ENCODE results near the gene PSMA5. TPM values are rescaled to one million over a fixed set of nuclear protein-coding genes. Genes with fewer than 3 reads are reported as not detected.

Gene PSMA5
- polyA plus RNA-seq, 2 of the 4 experiments (the other 2 are of a cell fraction) = 93.7 to 140 TPM

GRCh38 chr1:109388884-109389637, 37.2 kb downstream of the PSMA5 start:
- 64% methylated on average over 7 of the region's 7 CpGs for WGBS (ENCODE audit: missing lambda C conversion rate)
- Histone ChIP-seq H3K4me3 (no peak overlapping the region), H3K9me3 (no peaks in the 10 kb centered on the region), H3K27ac (no peak overlapping the region), H3K4me2 (no peak overlapping the region), H3K4me1 (peaks cover 19% of the 10 kb centered on the region; the same call in 2 of the 3 replicates)
- ATAC-seq = no peak
- TF ChIP-seq FOSL2 (IDR thresholded peaks at IDR 0.05) (no peak), FOSL2 (CRISPR knock-in tag; IDR thresholded peaks at IDR 0.05) (no peak), USF2 (IDR thresholded peaks at IDR 0.05) (no peak), MAFK (IDR thresholded peaks at IDR 0.05; ENCODE audit: partially characterized antibody) (no peak), NR3C1 (IDR thresholded peaks at IDR 0.05) (no peak)
- TF ChIP-seq, protein P1, sequence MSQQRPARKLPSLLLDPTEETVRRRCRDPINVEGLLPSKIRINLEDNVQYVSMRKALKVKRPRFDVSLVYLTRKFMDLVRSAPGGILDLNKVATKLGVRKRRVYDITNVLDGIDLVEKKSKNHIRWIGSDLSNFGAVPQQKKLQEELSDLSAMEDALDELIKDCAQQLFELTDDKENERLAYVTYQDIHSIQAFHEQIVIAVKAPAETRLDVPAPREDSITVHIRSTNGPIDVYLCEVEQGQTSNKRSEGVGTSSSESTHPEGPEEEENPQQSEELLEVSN (IDR thresholded peaks at IDR 0.05; ENCODE audit: borderline replicate concordance, low read depth) = no peak
- no peak for FAIRE-seq
- CTCF ChIA-PET = interaction anchor here (0.9 to 4.6 kb wide), 4 partner anchors 10 to 157 kb away, joined by 3 to 13 read pairs (median 6); no protein-coding TSS in a partner anchor
- POLR2A ChIA-PET = no interaction called here
- DNase-seq (ENCODE audit: low read depth in 1 of 2, low spot score in 1 of 2) = no peak

DNA sequence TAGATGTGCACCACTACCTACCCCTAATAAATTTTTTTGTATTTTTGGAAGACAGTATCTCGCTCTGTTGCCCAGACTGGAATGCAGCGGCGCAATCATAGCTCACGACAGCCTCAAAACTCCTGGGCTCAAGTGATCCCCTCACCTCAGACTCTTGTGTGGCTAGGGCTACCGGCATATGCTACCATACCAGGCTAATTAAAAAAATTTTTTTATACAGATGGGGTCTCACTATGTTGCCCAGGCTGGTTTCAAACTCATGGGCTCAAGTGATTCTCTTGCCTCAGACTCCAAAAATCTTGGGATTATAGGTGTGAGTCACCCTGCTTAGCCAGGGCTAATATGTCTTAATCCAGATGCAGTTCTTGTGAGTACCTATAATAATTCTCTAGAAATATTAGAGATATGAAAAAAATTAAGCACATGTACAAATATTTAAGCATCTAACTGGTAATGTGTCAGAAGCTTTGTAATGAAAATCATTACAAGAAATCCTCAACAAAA, 38.0 kb downstream of the PSMA5 start:
- no peak overlapping the region for H3K4me3 ChIP-seq
- TF ChIP-seq ATOH8 (CRISPR knock-in tag; IDR thresholded peaks at IDR 0.05; ENCODE audit: low read depth) = no peak
- TF ChIP-seq RNF2 (IDR thresholded peaks at IDR 0.05; ENCODE audit: borderline replicate concordance, low read depth) = no peak
- TF ChIP-seq FOSL2 (IDR thresholded peaks at IDR 0.05) = no peak
- no peak for TF ChIP-seq FOSL2 (CRISPR knock-in tag; IDR thresholded peaks at IDR 0.05)
- no peak for TF ChIP-seq CBX2 (IDR thresholded peaks at IDR 0.05; ENCODE audit: borderline replicate concordance, low read depth)
- TF ChIP-seq, protein P2, sequence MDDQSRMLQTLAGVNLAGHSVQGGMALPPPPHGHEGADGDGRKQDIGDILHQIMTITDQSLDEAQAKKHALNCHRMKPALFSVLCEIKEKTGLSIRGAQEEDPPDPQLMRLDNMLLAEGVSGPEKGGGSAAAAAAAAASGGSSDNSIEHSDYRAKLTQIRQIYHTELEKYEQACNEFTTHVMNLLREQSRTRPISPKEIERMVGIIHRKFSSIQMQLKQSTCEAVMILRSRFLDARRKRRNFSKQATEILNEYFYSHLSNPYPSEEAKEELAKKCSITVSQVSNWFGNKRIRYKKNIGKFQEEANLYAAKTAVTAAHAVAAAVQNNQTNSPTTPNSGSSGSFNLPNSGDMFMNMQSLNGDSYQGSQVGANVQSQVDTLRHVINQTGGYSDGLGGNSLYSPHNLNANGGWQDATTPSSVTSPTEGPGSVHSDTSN (IDR thresholded peaks at IDR 0.05) = no peak
- TF ChIP-seq EHMT2 (IDR thresholded peaks at IDR 0.05; ENCODE audit: low read depth) = no peak
- TF ChIP-seq HOXB13 (CRISPR knock-in tag; IDR thresholded peaks at IDR 0.05; ENCODE audit: low read depth) = no peak
- TF ChIP-seq RCOR1 (IDR thresholded peaks at IDR 0.05; ENCODE audit: low read depth, low read length) = no peak
- no peak for TF ChIP-seq MYC (IDR thresholded peaks at IDR 0.05; ENCODE audit: borderline replicate concordance, low read length)
- no peak for TF ChIP-seq MAZ (IDR thresholded peaks at IDR 0.05; ENCODE audit: borderline replicate concordance, low read depth, low read length)
- no peak for TF ChIP-seq ZNF302 (CRISPR knock-in tag; IDR thresholded peaks at IDR 0.05)
- TF ChIP-seq RFX5 (IDR thresholded peaks at IDR 0.05) = no peak
- no peak for TF ChIP-seq ESRRA (IDR thresholded peaks at IDR 0.05; ENCODE audit: borderline replicate concordance, low read length)
- no peak for TF ChIP-seq EHF (CRISPR knock-in tag; IDR thresholded peaks at IDR 0.05)
- no peak for TF ChIP-seq RAD21 (conservative IDR thresholded peaks at IDR 0.05 in 1 of 2, IDR thresholded peaks at IDR 0.05 in 1 of 2)
- no peak for TF ChIP-seq GATA3 (IDR thresholded peaks at IDR 0.05; ENCODE audit: borderline replicate concordance)
- no peak for TF ChIP-seq SMC3 (IDR thresholded peaks at IDR 0.05)
- TF ChIP-seq TP53 (CRISPR knock-in tag; IDR thresholded peaks at IDR 0.05) = no peak
- TF ChIP-seq, protein P1 (IDR thresholded peaks at IDR 0.05; ENCODE audit: borderline replicate concordance, low read depth) = no peak
- POLR2A ChIA-PET = no interaction called here
- WGBS (ENCODE audit: missing lambda C conversion rate) = 92% methylated on average over 5 of the region's 5 CpGs
- no peak overlapping the region for H3K4me2 ChIP-seq
- no peaks in the 10 kb centered on the region for H3K9me3 ChIP-seq
- H3K27ac ChIP-seq = no peak overlapping the region
- CTCF ChIA-PET = interaction anchor here (1.5 to 4.6 kb wide), 3 partner anchors 11 to 124 kb away, joined by 3 to 13 read pairs (median 10); no protein-coding TSS in a partner anchor
- H3K4me1 ChIP-seq = peaks cover 18% of the 10 kb centered on the region
- ATAC-seq (no peak), FAIRE-seq (no peak), DNase-seq (ENCODE audit: low read depth in 1 of 2, low spot score in 1 of 2) (no peak)
